DND-41 (cell line): ENCODE results near the gene SYTL2.

Experiments
- CTCF ChIP-seq: IDR thresholded peaks from 2 replicates; pipeline ENCODE4 v1.5.1; 2012; ENCODE audit warnings: borderline replicate concordance, low read length, moderate library complexity, mild to moderate bottlenecking; ENCODE audit not compliant: poor library complexity, severe bottlenecking; ENCODE audit errors: extremely low read depth
- EZH2 ChIP-seq: IDR thresholded peaks from 3 replicates; pipeline ENCODE4 v1.6.1; 2012; ENCODE audit warnings: borderline replicate concordance, low read depth, mild to moderate bottlenecking, moderate library complexity, low read length, inconsistent platforms; ENCODE audit not compliant: severe bottlenecking

- TF ChIP-seq CTCF (no peak), EZH2 (no peak)
Observed at GRCh38 chr11:85848556-85848955, 37.6 kb upstream of the SYTL2 start.
